Gastroesophageal sphincter (tissue), 4 donors: ENCODE results near the gene CLDN15. TPM values are rescaled to one million over a fixed set of nuclear protein-coding genes. Genes with fewer than 3 reads are reported as not detected.

Source experiments
- ATAC-seq: fragments of 150-250 bp; one replicate; pipeline ENCODE4 v1.9.1; 2016; ENCODE audit warnings: mild to moderate bottlenecking, moderate library complexity
- H3K27ac ChIP-seq, 4 donors: fragments of 200-600 bp; sonication (generic) in 3 of 4; 1 replicate in 3 of 4; 2 replicates in 1 of 4; pipeline ENCODE4 v1.5.1; 2016 to 2019
- H3K27me3 ChIP-seq: fragments of 200-600 bp; sonication (generic); one replicate; pipeline ENCODE4 v1.5.1; 2019
- H3K36me3 ChIP-seq, 2 donors: fragments of 200-600 bp; sonication (generic); one replicate each; pipeline ENCODE4 v1.5.1; 2019; ENCODE audit warnings: control low read depth in 1 of 2
- H3K4me1 ChIP-seq, 3 donors: fragments of 200-600 bp; sonication (generic); 1 replicate in 2 of 3; 2 replicates in 1 of 3; pipeline ENCODE4 v1.5.1; 2016 to 2019; ENCODE audit warnings: control low read depth in 2 of 3
- H3K4me3 ChIP-seq, 2 donors: fragments of 200-600 bp; sonication (generic); one replicate each; pipeline ENCODE4 v1.5.1; 2019; ENCODE audit warnings: mild to moderate bottlenecking in 1 of 2, moderate library complexity in 1 of 2
- H3K9me3 ChIP-seq, 3 donors: fragments of 200-600 bp; sonication (generic); one replicate each; pipeline ENCODE4 v1.5.1; 2017 to 2019; ENCODE audit warnings: control low read depth in 2 of 3
- CTCF ChIP-seq, 4 experiments: fragments of 200-600 bp in 2 of 4; fragments of 450-650 bp in 2 of 4; sonication (generic) in 1 of 4; IDR thresholded peaks; one replicate each; pipeline ENCODE4 v1.5.1; 2017 to 2019; ENCODE audit warnings: antibody characterized with exemption in 4 of 4, mild to moderate bottlenecking in 2 of 4, moderate library complexity in 2 of 4
- EP300 ChIP-seq: sonication (generic); formaldehyde crosslinking; IDR thresholded peaks from one replicate; pipeline ENCODE4 v1.6.1; 2017; ENCODE audit warnings: antibody characterized with exemption, mild to moderate bottlenecking
- POLR2A ChIP-seq, 2 donors: fragments of 450-650 bp; IDR thresholded peaks; one replicate each; pipeline ENCODE4 v1.6.1; 2017; ENCODE audit warnings: antibody characterized with exemption in 2 of 2, mild to moderate bottlenecking in 2 of 2, moderate library complexity in 1 of 2
- POLR2AphosphoS5 ChIP-seq: sonication (generic); formaldehyde crosslinking; IDR thresholded peaks from one replicate; pipeline ENCODE4 v1.6.1; 2017; ENCODE audit warnings: antibody characterized with exemption
- WGBS, 2 donors: methylation state at CpG; one replicate each; pipeline ENCODE4 v1.1.5; 2018; ENCODE audit warnings: low coverage in 1 of 2; 5-methylcytosine and 5-hydroxymethylcytosine counted together
- total RNA-seq, 4 donors: library from RNA; depleted of rRNA; stranded (reverse); fragments of >200 nt; gene quantifications; one replicate each; pipeline ENCODE4 v1.1.0, GENCODE V29; 2016

CLDN15 gene
- total RNA-seq, 4 donors from 2014 or later, result 4.4 to 6.8 (median 5.0) TPM

GRCh38 chr7:101197991-101198390, 39.6 kb downstream of the CLDN15 start:
- Histone ChIP-seq H3K4me3 (no peak overlapping the region), H3K27me3 (peaks cover 97% of the 10 kb centered on the region), H3K9me3 (no peaks in the 10 kb centered on the region), H3K4me1 (peaks cover 0 to 11% (median 8%) of the 10 kb centered on the region in 3 donors), H3K36me3 (no peaks in the 10 kb centered on the region), H3K27ac (no peak overlapping the region)
- WGBS, 2 donors, result no CpG with 5 or more reads among the region's 21 CpGs
- TF ChIP-seq POLR2AphosphoS5 (no peak), CTCF (IDR thresholded peaks at IDR 0.05) (no peak), POLR2A (IDR thresholded peaks at IDR 0.05) (no peak), EP300 (no peak)
- ATAC-seq, result no peak

- no CpG with 5 or more reads among the region's 17 CpGs for WGBS, 2 donors
- no peak for ATAC-seq
- H3K27ac ChIP-seq, result no peak overlapping the region
- H3K4me1 ChIP-seq, result peaks cover 0 to 6% (median 0%) of the 10 kb centered on the region in 3 donors
- peaks cover 76% of the 10 kb centered on the region for H3K27me3 ChIP-seq
- no peak for TF ChIP-seq EP300
- TF ChIP-seq POLR2A (IDR thresholded peaks at IDR 0.05), result no peak
- no peak for TF ChIP-seq CTCF (IDR thresholded peaks at IDR 0.05)
- TF ChIP-seq POLR2AphosphoS5, result no peak
- no peak overlapping the region for H3K4me3 ChIP-seq
- H3K9me3 ChIP-seq, result no peaks in the 10 kb centered on the region
- no peaks in the 10 kb centered on the region for H3K36me3 ChIP-seq
Observed at GRCh38 chr7:101195884-101196283, 41.7 kb downstream of the CLDN15 start.

- Histone ChIP-seq H3K9me3 (no peaks in the 10 kb centered on the region), H3K27me3 (peaks cover 52% of the 10 kb centered on the region), H3K36me3 (no peaks in the 10 kb centered on the region), H3K4me3 (no peak overlapping the region), H3K4me1 (peaks cover 0 to 6% (median 0%) of the 10 kb centered on the region in 3 donors), H3K27ac (no peak overlapping the region)
- TF ChIP-seq POLR2A (IDR thresholded peaks at IDR 0.05) (no peak), EP300 (no peak), CTCF (IDR thresholded peaks at IDR 0.05) (no peak), POLR2AphosphoS5 (no peak)
- WGBS, 2 donors, result 0 to 77% methylated on average over 1 to 8 of the region's 8 CpGs
- ATAC-seq, result no peak
Observed at GRCh38 chr7:101189109-101189508, 48.5 kb downstream of the CLDN15 start.

GRCh38 chr7:101186844-101187428, 50.7 kb downstream of the CLDN15 start:
- Histone ChIP-seq H3K4me1 (no peaks in the 10 kb centered on the region), H3K4me3 (no peak overlapping the region), H3K27me3 (peaks cover 62% of the 10 kb centered on the region), H3K9me3 (no peaks in the 10 kb centered on the region), H3K36me3 (no peaks in the 10 kb centered on the region), H3K27ac (no peak overlapping the region)
- ATAC-seq, result no peak
- TF ChIP-seq EP300, result no peak
- no peak for TF ChIP-seq POLR2AphosphoS5
- TF ChIP-seq CTCF (IDR thresholded peaks at IDR 0.05), result no peak
- no peak for TF ChIP-seq POLR2A (IDR thresholded peaks at IDR 0.05)
- 89 to 90% methylated on average over 2 to 4 of the region's 4 CpGs for WGBS, 2 donors

GRCh38 chr7:101186194-101186593, 51.4 kb downstream of the CLDN15 start:
- ATAC-seq, result no peak
- H3K4me3 ChIP-seq, result no peak overlapping the region
- H3K9me3 ChIP-seq, result no peaks in the 10 kb centered on the region
- H3K27ac ChIP-seq, result no peak overlapping the region
- H3K4me1 ChIP-seq, result no peaks in the 10 kb centered on the region
- TF ChIP-seq POLR2A (IDR thresholded peaks at IDR 0.05), result no peak
- TF ChIP-seq EP300, result no peak
- TF ChIP-seq POLR2AphosphoS5, result no peak
- TF ChIP-seq CTCF (IDR thresholded peaks at IDR 0.05), result no peak
- WGBS, 2 donors, result 41 to 43% methylated on average over 4 to 6 of the region's 6 CpGs
- no peaks in the 10 kb centered on the region for H3K36me3 ChIP-seq
- peaks cover 70% of the 10 kb centered on the region for H3K27me3 ChIP-seq
